Tibial nerve (tissue), 3 donors: Measurements from ENCODE around the gene ING3.

ENCODE experiments used
- CTCF ChIP-seq, 5 experiments: fragments of 200-600 bp in 3 of 5; fragments of 450-650 bp in 2 of 5; sonication (generic) in 3 of 5; IDR thresholded peaks; one replicate each; pipeline ENCODE4 v1.5.1; 2016 to 2019; ENCODE audit warnings: antibody characterized with exemption in 5 of 5, mild to moderate bottlenecking in 3 of 5, moderate library complexity in 2 of 5
- POLR2A ChIP-seq, 2 donors: fragments of 450-650 bp; IDR thresholded peaks; one replicate each; pipeline ENCODE4 v1.6.1; 2017; ENCODE audit warnings: antibody characterized with exemption in 2 of 2, mild to moderate bottlenecking in 2 of 2, moderate library complexity in 2 of 2

GRCh38 chr7:120973849-120974248 is 23.3 kb downstream of the ING3 start:
- no peak for TF ChIP-seq CTCF (IDR thresholded peaks at IDR 0.05)
- TF ChIP-seq POLR2A (IDR thresholded peaks at IDR 0.05): no peak
